ENCODE measurements around the gene PRKCD.

Gene PRKCD

GRCh38 chr3:53142986-53143385 is 18.0 kb upstream of the PRKCD start (continued):
- TF ChIP-seq TSHZ2 (CRISPR knock-in tag; IDR thresholded peaks at IDR 0.05), result no peak
- no peak for TF ChIP-seq CSDC2 (CRISPR knock-in tag; IDR thresholded peaks at IDR 0.05)
- no peak for TF ChIP-seq TCF4 (CRISPR knock-in tag; IDR thresholded peaks at IDR 0.05; ENCODE audit: borderline replicate concordance)
- no peak for TF ChIP-seq TOX (CRISPR knock-in tag; IDR thresholded peaks at IDR 0.05; ENCODE audit: borderline replicate concordance)

GRCh38 chr3:53144446-53144845 is 16.6 kb upstream of the PRKCD start:
- no peak for ATAC-seq
- TF ChIP-seq TSHZ2 (CRISPR knock-in tag; IDR thresholded peaks at IDR 0.05) (no peak), SNAI2 (CRISPR knock-in tag; IDR thresholded peaks at IDR 0.05) (no peak), ESRRG (CRISPR knock-in tag; IDR thresholded peaks at IDR 0.05) (no peak), CSDC2 (CRISPR knock-in tag; IDR thresholded peaks at IDR 0.05) (no peak), CREB5 (CRISPR knock-in tag; IDR thresholded peaks at IDR 0.05; ENCODE audit: low read depth) (no peak), TCF4 (CRISPR knock-in tag; IDR thresholded peaks at IDR 0.05; ENCODE audit: borderline replicate concordance) (no peak), RARB (CRISPR knock-in tag; IDR thresholded peaks at IDR 0.05) (no peak), PATZ1 (CRISPR knock-in tag; IDR thresholded peaks at IDR 0.05; ENCODE audit: borderline replicate concordance) (no peak), ZNF8 (CRISPR knock-in tag; IDR thresholded peaks at IDR 0.05) (no peak), OSR1 (CRISPR knock-in tag; IDR thresholded peaks at IDR 0.05) (no peak), ZNF70 (CRISPR knock-in tag; IDR thresholded peaks at IDR 0.05) (no peak), ZNF565 (CRISPR knock-in tag; conservative IDR thresholded peaks at IDR 0.05; ENCODE audit: low read depth) (no peak), ZFP30 (CRISPR knock-in tag; IDR thresholded peaks at IDR 0.05) (no peak)
- TF ChIP-seq, protein P1, sequence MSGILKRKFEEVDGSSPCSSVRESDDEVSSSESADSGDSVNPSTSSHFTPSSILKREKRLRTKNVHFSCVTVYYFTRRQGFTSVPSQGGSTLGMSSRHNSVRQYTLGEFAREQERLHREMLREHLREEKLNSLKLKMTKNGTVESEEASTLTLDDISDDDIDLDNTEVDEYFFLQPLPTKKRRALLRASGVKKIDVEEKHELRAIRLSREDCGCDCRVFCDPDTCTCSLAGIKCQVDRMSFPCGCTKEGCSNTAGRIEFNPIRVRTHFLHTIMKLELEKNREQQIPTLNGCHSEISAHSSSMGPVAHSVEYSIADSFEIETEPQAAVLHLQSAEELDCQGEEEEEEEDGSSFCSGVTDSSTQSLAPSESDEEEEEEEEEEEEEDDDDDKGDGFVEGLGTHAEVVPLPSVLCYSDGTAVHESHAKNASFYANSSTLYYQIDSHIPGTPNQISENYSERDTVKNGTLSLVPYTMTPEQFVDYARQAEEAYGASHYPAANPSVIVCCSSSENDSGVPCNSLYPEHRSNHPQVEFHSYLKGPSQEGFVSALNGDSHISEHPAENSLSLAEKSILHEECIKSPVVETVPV (CRISPR knock-in tag; IDR thresholded peaks at IDR 0.05), result no peak

- TF ChIP-seq ESRRG (CRISPR knock-in tag; IDR thresholded peaks at IDR 0.05) (no peak), CREB5 (CRISPR knock-in tag; IDR thresholded peaks at IDR 0.05; ENCODE audit: low read depth) (no peak), PATZ1 (CRISPR knock-in tag; IDR thresholded peaks at IDR 0.05; ENCODE audit: borderline replicate concordance) (no peak), RARB (CRISPR knock-in tag; IDR thresholded peaks at IDR 0.05) (no peak), ZNF565 (CRISPR knock-in tag; conservative IDR thresholded peaks at IDR 0.05; ENCODE audit: low read depth) (no peak), OSR1 (CRISPR knock-in tag; IDR thresholded peaks at IDR 0.05) (no peak), CSDC2 (CRISPR knock-in tag; IDR thresholded peaks at IDR 0.05) (no peak), TSHZ2 (CRISPR knock-in tag; IDR thresholded peaks at IDR 0.05) (no peak), GLIS3 (CRISPR knock-in tag; IDR thresholded peaks at IDR 0.05) (no peak)
- ATAC-seq, result no peak
Measured at GRCh38 chr3:53144862-53145712, 15.9 kb upstream of the PRKCD start.

Measured in SK-N-SH treated with all-trans-retinoic acid at 6 μM for 48 hours (cell line).